A549 treated with AZD9567 at 1 μM for 4 hours (cell line): Measurements from ENCODE around the gene DSG2. TPM values are rescaled to one million over a fixed set of nuclear protein-coding genes. Genes with fewer than 3 reads are reported as not detected.

ENCODE experiments used
- total RNA-seq: library from RNA; stranded (reverse); fragments of 200-300 nt; extraction: Qiagen RNA extraction; gene quantifications from 5 replicates; pipeline ENCODE4 v1.2.3, GENCODE V29; 2022; ENCODE audit not compliant: insufficient read depth

DSG2 gene
- total RNA-seq: 42.5 to 74.5 TPM (median 59.0 TPM) in 5 replicates

DNA sequence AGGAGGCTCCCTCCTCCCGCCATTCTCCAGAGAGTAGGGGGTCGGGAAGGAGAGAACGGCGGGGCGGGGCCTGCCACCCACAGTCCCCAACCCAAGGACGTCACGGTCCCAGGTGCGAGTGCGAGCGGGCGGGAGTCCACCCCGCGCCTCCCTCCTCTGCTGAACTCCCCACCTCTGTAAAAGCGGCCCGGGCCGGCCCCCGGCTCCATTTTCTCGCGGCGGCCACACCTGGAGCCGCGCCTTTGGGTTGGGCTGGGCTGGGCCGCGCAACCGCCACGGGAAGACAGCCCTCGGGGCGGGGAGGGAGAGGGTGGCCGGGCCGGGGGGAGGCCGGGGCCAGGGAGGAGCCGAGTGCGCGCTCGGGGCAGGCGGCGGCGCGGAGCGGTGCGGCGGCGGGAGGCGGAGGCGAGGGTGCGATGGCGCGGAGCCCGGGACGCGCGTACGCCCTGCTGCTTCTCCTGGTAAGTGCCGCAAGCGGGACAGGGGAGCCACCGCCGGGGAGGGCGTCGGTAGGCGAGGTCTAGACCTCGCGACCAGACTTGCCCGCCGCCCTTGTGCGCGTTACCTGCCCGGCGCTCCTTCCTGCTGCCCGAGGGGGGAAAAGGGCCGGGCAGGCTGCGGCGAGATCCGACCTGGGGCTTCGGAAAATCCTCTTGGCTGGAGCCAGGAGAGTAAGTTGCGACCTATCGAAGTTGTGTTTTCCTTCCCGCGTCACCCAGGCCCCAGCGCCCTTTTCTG lies at the start of gene DSG2:
DSG2 (plus strand) TSS at position 342 of the 738 bp plus-strand sequence; CDS start at position 417, 75 bp downstream.

GRCh38 chr18:31591628-31592027 lies 93.7 kb downstream of the DSG2 start, which contains the start of gene TTR:
TTR (plus strand) TSS chr18:31591877; CDS start chr18:31591903, 26 bp downstream.

Other genes with a start within 250 kb of the DSG2 start
- not detected in 5 replicates for gene DSG1, start 180.0 kb upstream of the DSG2 start, total RNA-seq
- 0.02 TPM in 1 of 5 replicates, not detected in the others for gene DSG4, start 121.4 kb upstream of the DSG2 start, total RNA-seq
- 0.01 to 0.05 TPM in 2 of 5 replicates, not detected in the others for gene DSG3, start 50.4 kb upstream of the DSG2 start, total RNA-seq
- gene TTR, start 93.7 kb downstream of the DSG2 start, total RNA-seq: 0.14 to 6.7 TPM (median 0.20 TPM) in 5 replicates
- 4.6 to 12.7 TPM (median 6.0 TPM) in 5 replicates for gene B4GALT6, start 186.4 kb downstream of the DSG2 start, total RNA-seq